ENCODE results near the gene IGSF22. TPM values are rescaled to one million over a fixed set of nuclear protein-coding genes. Genes with fewer than 3 reads are reported as not detected.

The IGSF22 gene
- polyA plus RNA-seq, 1 of the 3 experiments (the other 2 are of a cell fraction): 0.02 TPM

DNA sequence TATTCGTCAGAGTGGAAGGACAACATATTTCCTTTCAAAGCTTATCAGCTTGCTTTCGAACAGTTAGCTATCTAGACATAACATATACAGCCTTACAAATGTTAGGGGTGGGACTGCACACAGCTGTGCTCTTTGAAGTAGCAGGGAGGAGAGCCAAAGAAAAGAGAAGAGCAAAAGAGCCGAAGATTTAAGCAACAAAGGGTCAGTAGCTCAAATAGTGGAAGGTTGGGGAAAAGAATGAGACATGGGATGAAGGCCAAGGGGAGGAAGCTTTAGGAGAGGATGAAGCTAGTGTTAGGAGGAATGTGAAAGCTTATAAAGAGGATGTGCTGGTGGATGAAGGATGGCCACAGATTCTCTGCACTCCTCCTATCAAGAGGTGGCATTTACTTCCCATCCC lies 31.8 kb upstream of the IGSF22 start:
- Histone ChIP-seq H3K9me2 (no peaks in the 10 kb centered on the region), H3K4me2 (no peak overlapping the region), H3K9me3 (no peaks in the 10 kb centered on the region), H3K27me3 (ENCODE audit: insufficient read depth) (no peaks in the 10 kb centered on the region), H3K79me2 (ENCODE audit: insufficient read depth) (no peaks in the 10 kb centered on the region), H3K36me3 (replicated peaks in 1 of 2; ENCODE audit: control insufficient read depth in 1 of 2, insufficient read depth in 2 of 2, low read length in 1 of 2) (no peaks in the 10 kb centered on the region), H3K4me1 (ENCODE audit: control insufficient read depth in 1 of 2, insufficient read depth in 2 of 2, low read depth in 1 of 2, low read length in 1 of 2) (no peaks in the 10 kb centered on the region), H3K4me3 (ENCODE audit: low read depth in 2 of 2, low read length in 1 of 2) (no peak overlapping the region), H4K20me1 (ENCODE audit: insufficient read depth) (no peaks in the 10 kb centered on the region), H3K27ac (ENCODE audit: low read depth in 2 of 2, low read length in 1 of 2) (no peak overlapping the region), H2AFZ (ENCODE audit: low read depth) (no peak overlapping the region), H3F3A (replicated peaks; ENCODE audit: insufficient read depth) (no peaks in the 10 kb centered on the region), H3K9ac (no peak overlapping the region)
- POLR2A ChIA-PET: no interaction called here
- TF ChIP-seq, protein P1, sequence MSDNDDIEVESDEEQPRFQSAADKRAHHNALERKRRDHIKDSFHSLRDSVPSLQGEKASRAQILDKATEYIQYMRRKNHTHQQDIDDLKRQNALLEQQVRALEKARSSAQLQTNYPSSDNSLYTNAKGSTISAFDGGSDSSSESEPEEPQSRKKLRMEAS (IDR thresholded peaks at IDR 0.05; ENCODE audit: low read depth): no peak
- TF ChIP-seq GATA2 (CRISPR knock-in tag; IDR thresholded peaks at IDR 0.05): no peak
- TF ChIP-seq FOXM1 (IDR thresholded peaks at IDR 0.05; ENCODE audit: low read depth): no peak
- TF ChIP-seq, protein P2, sequence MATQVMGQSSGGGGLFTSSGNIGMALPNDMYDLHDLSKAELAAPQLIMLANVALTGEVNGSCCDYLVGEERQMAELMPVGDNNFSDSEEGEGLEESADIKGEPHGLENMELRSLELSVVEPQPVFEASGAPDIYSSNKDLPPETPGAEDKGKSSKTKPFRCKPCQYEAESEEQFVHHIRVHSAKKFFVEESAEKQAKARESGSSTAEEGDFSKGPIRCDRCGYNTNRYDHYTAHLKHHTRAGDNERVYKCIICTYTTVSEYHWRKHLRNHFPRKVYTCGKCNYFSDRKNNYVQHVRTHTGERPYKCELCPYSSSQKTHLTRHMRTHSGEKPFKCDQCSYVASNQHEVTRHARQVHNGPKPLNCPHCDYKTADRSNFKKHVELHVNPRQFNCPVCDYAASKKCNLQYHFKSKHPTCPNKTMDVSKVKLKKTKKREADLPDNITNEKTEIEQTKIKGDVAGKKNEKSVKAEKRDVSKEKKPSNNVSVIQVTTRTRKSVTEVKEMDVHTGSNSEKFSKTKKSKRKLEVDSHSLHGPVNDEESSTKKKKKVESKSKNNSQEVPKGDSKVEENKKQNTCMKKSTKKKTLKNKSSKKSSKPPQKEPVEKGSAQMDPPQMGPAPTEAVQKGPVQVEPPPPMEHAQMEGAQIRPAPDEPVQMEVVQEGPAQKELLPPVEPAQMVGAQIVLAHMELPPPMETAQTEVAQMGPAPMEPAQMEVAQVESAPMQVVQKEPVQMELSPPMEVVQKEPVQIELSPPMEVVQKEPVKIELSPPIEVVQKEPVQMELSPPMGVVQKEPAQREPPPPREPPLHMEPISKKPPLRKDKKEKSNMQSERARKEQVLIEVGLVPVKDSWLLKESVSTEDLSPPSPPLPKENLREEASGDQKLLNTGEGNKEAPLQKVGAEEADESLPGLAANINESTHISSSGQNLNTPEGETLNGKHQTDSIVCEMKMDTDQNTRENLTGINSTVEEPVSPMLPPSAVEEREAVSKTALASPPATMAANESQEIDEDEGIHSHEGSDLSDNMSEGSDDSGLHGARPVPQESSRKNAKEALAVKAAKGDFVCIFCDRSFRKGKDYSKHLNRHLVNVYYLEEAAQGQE (IDR thresholded peaks at IDR 0.05; ENCODE audit: low read depth, low read length): no peak
- TF ChIP-seq TCF12 (IDR thresholded peaks at IDR 0.05): no peak
- no peak for TF ChIP-seq RCOR1 (IDR thresholded peaks at IDR 0.05; ENCODE audit: low read length)
- no peak for TF ChIP-seq TAF1 (IDR thresholded peaks at IDR 0.05; ENCODE audit: borderline replicate concordance, low read depth, low read length)
- no peak for TF ChIP-seq YY1 (IDR thresholded peaks at IDR 0.05; ENCODE audit: low read depth)
- TF ChIP-seq NFIC (IDR thresholded peaks at IDR 0.05; ENCODE audit: borderline replicate concordance): no peak
- no peak for TF ChIP-seq ZBTB33 (IDR thresholded peaks at IDR 0.05; ENCODE audit: borderline replicate concordance, low read depth)
- no peak for TF ChIP-seq RFX5 (IDR thresholded peaks at IDR 0.05; ENCODE audit: low read length)
- TF ChIP-seq, protein P3, sequence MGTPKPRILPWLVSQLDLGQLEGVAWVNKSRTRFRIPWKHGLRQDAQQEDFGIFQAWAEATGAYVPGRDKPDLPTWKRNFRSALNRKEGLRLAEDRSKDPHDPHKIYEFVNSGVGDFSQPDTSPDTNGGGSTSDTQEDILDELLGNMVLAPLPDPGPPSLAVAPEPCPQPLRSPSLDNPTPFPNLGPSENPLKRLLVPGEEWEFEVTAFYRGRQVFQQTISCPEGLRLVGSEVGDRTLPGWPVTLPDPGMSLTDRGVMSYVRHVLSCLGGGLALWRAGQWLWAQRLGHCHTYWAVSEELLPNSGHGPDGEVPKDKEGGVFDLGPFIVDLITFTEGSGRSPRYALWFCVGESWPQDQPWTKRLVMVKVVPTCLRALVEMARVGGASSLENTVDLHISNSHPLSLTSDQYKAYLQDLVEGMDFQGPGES (IDR thresholded peaks at IDR 0.05; ENCODE audit: low read depth, low read length): no peak
- CTCF ChIA-PET: interaction anchor here (0.8 to 3.4 kb wide), 6 partner anchors 15 to 642 kb away, joined by 3 to 9 read pairs (median 6); no protein-coding TSS in a partner anchor
- WGBS (ENCODE audit: low lambda C conversion rate): 75% methylated on average over 3 of the region's 3 CpGs
- no peak for DNase-seq
